GM10266 (cell line): ENCODE results near the gene SMIM45.

ENCODE experiments used
- DNase-seq: peaks from one replicate; pipeline ENCODE4 v3.0.0; 2012; ENCODE audit errors: extremely low spot score
- CTCF ChIP-seq: IDR thresholded peaks from 2 replicates; pipeline ENCODE4 v1.5.1; 2012; ENCODE audit warnings: mild to moderate bottlenecking, low read depth; ENCODE audit not compliant: control insufficient read depth, insufficient read depth; ENCODE audit errors: missing control alignments

The SMIM45 gene

GRCh38 chr22:41968601-41969000 is 16.7 kb downstream of the SMIM45 start:
- no peak for DNase-seq

GRCh38 chr22:41969110-41969646 is 17.2 kb downstream of the SMIM45 start, which contains the start of gene SEPTIN3:
TSS of gene SEPTIN3 (plus strand) at chr22:41969443. CDS start at chr22:41971493, 2,050 bp downstream.
- DNase-seq: no peak
- TF ChIP-seq CTCF: no peak

More at GRCh38 chr22:41968601-41969000, 16.7 kb downstream of the SMIM45 start:
- TF ChIP-seq CTCF: no peak

- no peak for TF ChIP-seq CTCF
- DNase-seq: no peak
Observed at GRCh38 chr22:41970601-41971000, 18.7 kb downstream of the SMIM45 start.

GRCh38 chr22:41971431-41971830 is 19.5 kb downstream of the SMIM45 start:
- TF ChIP-seq CTCF: no peak
- no peak for DNase-seq

DNA sequence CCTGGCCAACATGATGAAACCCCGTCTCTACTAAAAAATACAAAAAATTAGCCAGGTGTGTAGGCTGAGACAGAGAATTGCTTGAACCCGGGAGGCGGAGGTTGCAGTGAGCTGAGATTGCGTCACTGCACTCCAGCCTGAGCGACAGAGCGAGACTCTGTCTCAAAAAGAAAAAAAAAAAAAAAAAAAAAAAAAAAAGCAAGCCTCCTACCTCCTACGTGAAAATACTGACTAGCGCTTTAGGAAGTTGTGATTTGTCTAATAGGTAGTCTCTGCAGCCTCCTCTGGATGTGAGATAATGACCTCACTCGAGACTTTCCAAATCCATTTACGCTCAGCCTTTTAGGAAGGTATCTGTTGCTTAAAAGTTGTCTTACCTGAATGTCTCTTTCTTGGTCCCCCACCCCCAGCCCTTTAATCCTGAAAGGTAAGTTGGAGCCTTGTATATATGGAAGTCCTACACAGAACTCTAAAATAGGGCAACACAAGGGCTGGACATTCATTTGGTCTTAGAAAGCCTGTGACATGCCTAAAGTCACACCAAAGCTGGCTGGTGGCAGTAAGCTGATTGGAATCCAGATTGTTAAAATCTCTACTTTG is 22.8 kb downstream of the SMIM45 start:
- no peak for TF ChIP-seq CTCF
- DNase-seq: peak; percentile 55

DNA sequence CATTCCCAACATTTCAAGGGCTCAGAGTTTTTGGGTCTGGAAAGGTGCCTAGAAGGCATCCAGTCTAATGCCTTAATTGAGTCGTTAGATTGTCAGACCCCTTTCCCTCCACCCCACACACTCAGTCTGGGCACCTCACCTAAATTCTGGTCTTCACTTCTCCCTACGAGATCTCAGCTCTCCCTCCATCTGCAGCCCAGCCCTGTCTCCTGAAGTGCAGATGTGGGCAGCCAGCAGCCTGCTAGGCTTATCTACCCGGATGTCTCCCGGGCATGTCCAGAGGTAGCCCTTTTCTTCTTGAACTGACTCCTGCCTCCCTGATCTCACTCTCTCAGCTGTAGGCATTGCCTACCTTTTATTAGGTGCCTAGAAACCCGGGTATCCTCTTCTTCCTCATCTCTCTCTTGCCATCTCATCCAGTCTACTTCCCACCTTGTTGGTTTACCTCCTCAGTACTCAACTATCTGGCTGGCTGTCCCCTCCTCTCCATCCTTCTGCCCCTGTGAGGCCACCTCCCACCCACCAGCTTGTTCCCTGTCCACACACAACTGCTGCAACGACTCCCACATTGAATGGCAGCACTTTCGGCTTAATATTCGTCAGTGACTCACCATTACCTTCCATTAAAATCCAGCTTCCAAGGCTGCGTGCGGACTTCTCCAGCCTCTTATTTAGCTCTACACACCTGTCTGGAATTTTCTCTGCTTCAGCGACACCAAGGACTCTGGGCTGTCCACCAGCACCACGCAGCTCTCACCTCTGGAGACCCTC is 23.5 kb downstream of the SMIM45 start:
- TF ChIP-seq CTCF: no peak
- DNase-seq: no peak
